NCI-H748 (cell line): Measurements from ENCODE around the gene CDC42.
"Not testable (repeated sequence)": the region's sequence is repeated elsewhere in the genome, so short reads cannot be mapped to it uniquely, and the experiment has no call there.

Experiments
- DNase-seq: peaks from one replicate; lab custom pipeline; 2025; ENCODE audit not compliant: unreplicated experiment; lab: John Stamatoyannopoulos, UW

Gene CDC42

DNA sequence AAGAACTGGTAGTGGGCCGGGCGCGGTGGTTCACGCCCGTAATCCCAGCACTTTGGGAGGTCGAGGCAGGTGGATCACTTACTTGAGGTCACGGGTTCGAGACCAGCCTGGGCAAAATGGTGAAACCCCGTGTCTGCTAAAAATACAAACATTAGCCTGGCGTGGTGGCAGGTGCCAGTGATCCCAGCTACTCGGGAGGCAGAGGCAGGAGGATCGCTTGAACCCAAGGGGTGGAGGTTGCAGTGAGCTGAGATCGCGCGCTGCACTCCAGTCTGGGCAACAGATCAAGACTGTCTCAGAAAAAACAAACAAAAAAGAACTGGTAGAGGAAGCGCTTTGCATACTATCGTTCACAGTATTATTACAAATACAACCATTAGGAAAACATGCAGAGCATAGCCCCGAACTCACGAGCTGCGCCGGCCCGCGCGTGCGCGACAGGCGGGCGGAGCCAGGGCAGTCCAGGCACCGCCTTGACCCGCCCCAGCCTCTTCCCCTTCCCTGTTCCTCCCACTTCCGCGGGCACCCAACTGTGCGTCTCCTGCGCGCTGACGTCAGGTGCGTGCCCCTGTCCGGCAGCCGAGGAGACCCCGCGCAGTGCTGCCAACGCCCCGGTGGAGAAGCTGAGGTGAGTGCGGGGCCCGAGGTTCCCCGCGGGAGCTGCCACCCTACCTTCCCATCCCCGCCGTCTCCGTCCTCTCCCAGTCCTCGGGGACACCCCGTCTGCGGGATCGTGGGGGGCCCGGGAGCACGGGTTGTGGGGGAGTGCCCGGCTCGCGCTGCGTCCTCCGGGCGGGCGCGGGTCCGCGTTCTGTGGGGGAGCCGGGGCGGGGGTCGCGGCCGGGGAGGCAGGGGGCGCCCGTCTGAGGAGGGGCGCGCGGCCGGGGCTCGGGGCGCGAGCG lies at the start of gene CDC42:
Gene CDC42 (plus strand): TSS at position 595 of the 902 bp plus-strand sequence. CDS start 25,770 bp downstream, outside the sequence.
- DNase-seq = peak; percentile 93

- not testable (repeated sequence) for DNase-seq
Measured at GRCh38 chr1:22002875-22003274, 49.6 kb upstream of the CDC42 start.

GRCh38 chr1:22003959-22004358 lies 48.5 kb upstream of the CDC42 start:
- DNase-seq = not testable (repeated sequence)

DNA sequence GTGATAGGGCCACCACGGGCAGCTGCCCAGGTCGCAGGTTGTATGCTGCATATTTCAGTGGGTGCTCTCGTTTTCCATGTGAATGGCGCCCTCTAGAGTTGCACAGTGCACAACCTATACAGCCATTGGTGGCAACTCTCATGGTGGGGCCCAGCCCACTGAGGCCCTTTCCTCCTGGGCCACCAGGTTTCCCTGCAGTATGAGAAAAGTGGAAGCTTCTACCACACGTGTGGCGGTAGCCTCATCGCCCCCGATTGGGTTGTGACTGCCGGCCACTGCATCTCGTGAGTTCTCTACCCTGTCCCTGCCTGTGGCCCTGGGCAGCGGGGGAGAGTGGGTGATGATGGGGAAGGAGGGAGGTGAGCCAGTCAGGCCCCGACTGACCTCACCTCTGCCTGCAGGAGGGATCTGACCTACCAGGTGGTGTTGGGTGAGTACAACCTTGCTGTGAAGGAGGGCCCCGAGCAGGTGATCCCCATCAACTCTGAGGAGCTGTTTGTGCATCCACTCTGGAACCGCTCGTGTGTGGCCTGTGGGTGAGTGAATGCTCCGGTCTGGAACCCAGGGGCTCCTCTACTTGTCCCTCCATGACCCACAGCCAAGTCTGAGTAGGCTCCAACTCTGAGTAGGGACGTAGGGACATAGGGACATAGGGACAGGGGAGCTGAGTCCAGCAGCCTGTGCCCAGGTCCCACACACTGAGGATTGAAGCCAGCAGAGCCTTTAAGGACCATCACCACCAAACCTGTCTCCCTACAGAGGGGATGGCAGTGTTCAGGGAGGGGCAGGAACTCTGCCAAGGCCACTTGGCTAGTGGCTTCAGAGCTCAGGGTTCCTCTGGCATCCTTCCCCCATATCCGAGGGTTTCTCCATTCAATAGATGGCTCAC lies 47.0 kb upstream of the CDC42 start:
- not testable (repeated sequence) for DNase-seq

DNA sequence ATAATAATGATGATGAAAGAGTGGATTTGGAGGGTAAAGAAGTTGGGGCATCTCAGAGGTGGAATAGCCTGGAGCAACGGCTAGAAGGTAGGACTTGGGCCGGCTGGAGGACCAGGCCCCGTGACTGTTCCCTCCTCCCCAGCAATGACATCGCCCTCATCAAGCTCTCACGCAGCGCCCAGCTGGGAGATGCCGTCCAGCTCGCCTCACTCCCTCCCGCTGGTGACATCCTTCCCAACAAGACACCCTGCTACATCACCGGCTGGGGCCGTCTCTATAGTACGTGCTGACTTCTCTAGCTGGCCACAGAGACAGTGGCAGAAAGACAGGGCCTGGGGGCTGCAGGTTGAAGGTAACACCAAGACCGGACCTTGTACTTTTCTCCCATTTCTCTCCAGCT lies 45.8 kb upstream of the CDC42 start:
- DNase-seq = not testable (repeated sequence)

GRCh38 chr1:22007262-22007661 lies 45.2 kb upstream of the CDC42 start:
- not testable (repeated sequence) for DNase-seq

- not testable (repeated sequence) for DNase-seq
Measured at GRCh38 chr1:22009566-22009965, 42.9 kb upstream of the CDC42 start.

- DNase-seq = not testable (repeated sequence)
Measured at GRCh38 chr1:22012752-22013151, 39.8 kb upstream of the CDC42 start.

DNA sequence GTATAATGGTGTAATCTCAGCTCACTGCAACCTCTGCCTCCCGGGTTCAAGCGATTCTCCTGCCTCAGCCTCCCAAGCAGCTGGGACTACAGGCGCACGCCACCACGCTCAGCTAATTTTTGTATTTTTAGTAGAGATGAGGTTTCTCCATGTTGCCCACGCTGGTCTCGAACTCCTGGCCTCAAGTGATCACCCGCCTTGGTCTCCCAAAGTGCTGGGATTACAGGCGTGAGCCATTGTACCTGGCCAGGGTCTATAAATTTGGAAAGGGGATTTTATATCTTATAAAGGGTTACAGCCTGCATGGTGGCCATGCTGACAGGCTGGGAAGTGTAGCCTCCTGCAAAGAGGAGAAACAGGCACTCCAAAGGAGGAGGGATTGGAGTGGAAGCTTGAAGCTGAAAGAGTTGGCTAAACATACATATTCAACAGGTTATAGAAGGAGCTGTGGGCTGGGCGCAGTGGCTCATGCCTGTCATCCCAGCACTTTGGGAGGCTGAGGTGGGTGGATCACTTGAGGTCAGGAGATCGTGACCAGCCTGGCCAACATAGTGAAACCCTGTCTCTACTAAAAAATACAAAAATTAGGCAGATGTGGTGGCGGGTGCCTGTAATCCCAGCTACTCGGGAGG lies 37.8 kb upstream of the CDC42 start:
- DNase-seq = not testable (repeated sequence)

DNA sequence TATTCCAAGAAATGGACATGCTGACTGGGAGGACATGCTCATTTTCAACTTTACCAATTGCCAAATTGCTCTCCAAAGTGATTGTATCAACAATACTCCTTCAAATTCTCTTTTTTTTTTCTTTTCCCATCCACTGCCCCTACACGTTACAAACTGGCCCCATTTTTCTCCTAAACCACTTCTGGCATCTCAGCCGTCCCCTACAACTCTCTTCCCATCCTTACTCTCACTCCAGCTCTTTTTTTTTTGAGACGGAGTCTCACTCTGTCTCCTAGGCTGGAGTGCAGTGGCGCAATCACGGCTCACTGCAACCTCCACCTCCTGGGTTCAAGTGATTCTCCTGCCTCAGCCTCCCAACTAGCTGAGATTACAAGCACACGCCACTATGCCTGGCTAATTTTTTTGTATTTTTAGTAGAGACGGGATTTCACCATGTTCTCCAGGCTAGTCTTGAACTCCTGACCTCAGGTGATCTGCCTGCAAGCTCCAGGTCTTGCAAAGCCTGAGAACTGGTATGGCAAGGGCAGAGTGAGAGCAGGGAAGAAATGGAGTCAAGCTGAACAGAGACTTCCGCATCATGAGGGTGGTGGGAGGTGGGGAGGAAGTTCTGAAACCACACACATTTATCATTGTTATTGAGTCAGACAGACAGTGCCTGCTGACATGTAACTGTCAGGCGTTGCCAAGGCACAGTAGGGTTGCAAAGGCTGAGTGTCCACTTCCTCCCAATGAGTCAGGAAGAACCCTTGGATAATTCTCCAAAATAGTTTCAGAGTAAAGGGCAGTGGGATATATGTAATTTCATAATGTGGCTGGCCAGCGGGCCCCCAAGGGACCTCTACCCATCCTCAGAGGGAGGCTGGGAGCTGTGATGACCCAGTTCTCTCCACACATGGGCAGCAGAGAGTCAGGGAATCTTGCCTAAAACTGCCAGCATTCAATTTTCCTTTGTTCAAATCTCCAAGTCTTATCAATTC lies 33.6 kb upstream of the CDC42 start:
- DNase-seq = no peak

DNA sequence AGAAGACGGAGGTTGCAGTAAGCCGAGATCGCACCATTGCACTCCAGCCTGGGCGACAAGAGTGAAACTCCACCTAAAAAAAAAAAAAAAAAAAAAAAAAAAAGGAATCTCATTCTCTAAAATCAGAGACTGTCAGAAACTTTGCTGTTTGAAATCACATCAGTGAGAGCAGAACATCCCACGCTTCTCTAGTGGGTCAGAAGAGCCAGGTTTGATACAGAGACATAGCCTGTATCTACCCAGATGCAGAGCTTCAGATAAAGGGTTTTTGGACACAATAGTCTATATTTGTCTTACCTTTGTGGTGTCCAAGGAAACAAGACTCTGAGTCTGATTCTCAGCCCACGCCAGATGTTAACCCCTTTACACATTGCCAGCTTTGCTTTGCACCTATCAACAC lies 31.4 kb upstream of the CDC42 start:
- DNase-seq = no peak

DNA sequence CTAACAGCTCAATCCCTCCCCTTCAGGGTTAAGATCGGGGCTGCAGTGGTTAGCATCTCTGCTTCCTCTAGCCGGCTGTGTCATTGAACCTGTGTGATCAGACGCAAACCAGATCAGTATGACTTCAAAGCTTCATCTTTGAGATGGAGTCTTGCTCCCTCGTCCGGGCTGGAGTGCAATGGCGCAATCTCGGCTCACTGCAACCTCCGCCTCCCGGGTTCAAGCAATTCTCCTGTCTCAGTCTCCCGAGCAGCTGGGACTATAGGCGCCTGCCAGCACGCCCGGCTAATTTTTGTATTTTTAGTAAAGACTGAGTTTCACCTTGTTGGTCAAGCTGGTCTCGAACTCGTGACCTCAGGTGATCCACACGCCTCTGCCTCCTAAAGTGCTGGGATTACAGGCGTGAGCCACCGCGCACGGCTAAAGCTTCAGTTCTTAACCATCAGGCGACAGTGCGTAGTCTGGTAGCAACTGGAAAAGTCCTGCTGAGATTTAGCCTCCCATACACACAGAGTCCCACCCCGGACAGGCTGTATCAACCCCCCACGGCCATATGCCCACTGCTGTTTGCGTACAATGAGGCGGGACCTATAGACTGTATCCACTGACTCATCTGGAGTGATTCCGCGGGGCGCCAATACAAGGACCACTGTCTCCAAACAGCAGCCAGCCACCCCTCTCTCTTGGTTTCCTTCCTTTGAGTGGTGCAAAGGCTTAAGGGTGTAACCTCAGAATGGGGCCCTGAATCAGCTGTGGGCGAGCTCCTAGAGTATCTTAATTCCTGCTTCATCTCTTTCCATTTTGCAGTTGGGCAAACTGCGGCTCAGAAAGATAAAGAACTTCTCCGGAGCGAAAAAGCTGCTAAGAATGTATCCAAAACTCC lies 27.8 kb upstream of the CDC42 start:
- peak; percentile 88 for DNase-seq

- DNase-seq = peak; percentile 89
Measured at GRCh38 chr1:22025368-22026155, 26.9 kb upstream of the CDC42 start.

- DNase-seq = no peak
Measured at GRCh38 chr1:22026924-22027289, 25.6 kb upstream of the CDC42 start.

GRCh38 chr1:22030057-22030456 lies 22.5 kb upstream of the CDC42 start:
- no peak for DNase-seq

DNA sequence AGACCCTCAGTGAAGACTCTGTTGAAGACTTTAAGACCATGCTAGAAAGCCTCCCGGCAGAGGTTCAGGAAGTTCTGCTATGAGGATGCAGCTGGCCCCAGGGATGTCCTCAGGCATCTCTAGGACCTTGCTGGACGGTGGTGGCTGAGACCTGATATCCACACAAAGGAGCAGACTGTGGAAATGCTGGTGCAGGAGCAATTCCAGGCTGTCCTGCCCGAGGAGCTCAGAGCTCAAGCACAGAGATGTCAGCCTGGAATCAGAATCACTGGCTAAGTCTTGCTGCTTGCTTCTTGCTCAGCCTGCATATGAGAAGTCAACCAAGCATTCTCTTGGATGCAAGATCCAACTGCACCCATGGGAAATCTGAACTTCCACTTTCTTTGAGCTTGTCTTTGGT lies 22.0 kb upstream of the CDC42 start:
- DNase-seq = no peak

GRCh38 chr1:22031214-22031962 lies 21.1 kb upstream of the CDC42 start:
- no peak for DNase-seq

- not testable (repeated sequence) for DNase-seq
Measured at GRCh38 chr1:22034834-22035233, 17.7 kb upstream of the CDC42 start.
